GM19467 (cell line): ENCODE measurements around the gene TNS3.
"Not testable (repeated sequence)": the region's sequence is repeated elsewhere in the genome, so short reads cannot be mapped to it uniquely, and the experiment has no call there.

Experiments
- ATAC-seq: cut with Tn5 transposase; IDR thresholded peaks from one replicate; pipeline ENCODE4 v1.9.1; 2021; ENCODE audit warnings: mild to moderate bottlenecking, moderate library complexity; ENCODE audit not compliant: unreplicated experiment

TNS3 gene

GRCh38 chr7:47603514-47604255 is 21.8 kb upstream of the TNS3 start:
- ATAC-seq = not testable (repeated sequence)

GRCh38 chr7:47602272-47603004 is 20.5 kb upstream of the TNS3 start:
- no peak for ATAC-seq

- ATAC-seq = no peak
Measured at GRCh38 chr7:47601881-47602249, 20.0 kb upstream of the TNS3 start.

- ATAC-seq = no peak
Measured at GRCh38 chr7:47601119-47601880, 19.4 kb upstream of the TNS3 start.

- no peak for ATAC-seq
Measured at GRCh38 chr7:47600199-47601118, 18.5 kb upstream of the TNS3 start.

- ATAC-seq = no peak
Measured at GRCh38 chr7:47597379-47597778, 15.5 kb upstream of the TNS3 start.

- no peak for ATAC-seq
Measured at GRCh38 chr7:47596502-47597202, 14.7 kb upstream of the TNS3 start.

GRCh38 chr7:47594406-47594805 is 12.5 kb upstream of the TNS3 start:
- no peak for ATAC-seq

- no peak for ATAC-seq
Measured at GRCh38 chr7:47591655-47592572, 10.0 kb upstream of the TNS3 start.

GRCh38 chr7:47591089-47591654 is 9.3 kb upstream of the TNS3 start:
- ATAC-seq = no peak

GRCh38 chr7:47590215-47590614 is 8.3 kb upstream of the TNS3 start:
- not testable (repeated sequence) for ATAC-seq

GRCh38 chr7:47588704-47589225 is 6.9 kb upstream of the TNS3 start:
- no peak for ATAC-seq

- ATAC-seq = no peak
Measured at GRCh38 chr7:47587976-47588375, 6.1 kb upstream of the TNS3 start.

GRCh38 chr7:47587351-47587750 is 5.4 kb upstream of the TNS3 start:
- no peak for ATAC-seq

GRCh38 chr7:47586925-47587324 is 5.0 kb upstream of the TNS3 start:
- ATAC-seq = no peak

GRCh38 chr7:47586161-47586670 is 4.3 kb upstream of the TNS3 start:
- ATAC-seq = not testable (repeated sequence)

GRCh38 chr7:47584536-47584895 is 2.6 kb upstream of the TNS3 start:
- no peak for ATAC-seq
